Measurements from ENCODE around the gene PRDM16.

DNA sequence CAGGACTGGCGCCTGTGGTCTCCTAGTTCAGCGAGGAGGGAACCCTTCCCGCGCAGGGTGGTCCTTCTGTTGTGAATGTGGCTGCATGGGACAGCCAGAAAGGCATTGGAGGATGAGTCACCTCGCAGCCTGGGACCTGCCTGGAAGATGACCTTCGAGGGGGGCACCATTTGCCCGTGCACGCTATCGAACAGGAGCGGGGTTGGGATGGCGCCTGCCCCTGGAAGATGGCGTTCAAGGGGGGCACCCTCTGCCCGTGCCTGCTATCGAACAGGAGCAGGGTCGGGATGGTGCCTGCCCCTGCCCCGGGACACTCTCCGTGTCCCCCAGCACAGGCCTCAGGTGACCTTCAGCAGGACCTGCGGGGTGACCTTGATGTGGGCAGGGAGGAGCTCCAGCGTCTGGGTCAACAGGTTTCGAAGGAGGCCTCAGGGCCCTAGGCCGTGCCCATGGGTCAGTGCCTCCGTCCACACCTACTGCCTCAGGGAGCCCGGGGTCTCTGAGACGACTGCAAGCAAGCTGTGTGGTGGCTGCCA, 49.4 kb upstream of the PRDM16 start:
- TF ChIP-seq, protein P1, sequence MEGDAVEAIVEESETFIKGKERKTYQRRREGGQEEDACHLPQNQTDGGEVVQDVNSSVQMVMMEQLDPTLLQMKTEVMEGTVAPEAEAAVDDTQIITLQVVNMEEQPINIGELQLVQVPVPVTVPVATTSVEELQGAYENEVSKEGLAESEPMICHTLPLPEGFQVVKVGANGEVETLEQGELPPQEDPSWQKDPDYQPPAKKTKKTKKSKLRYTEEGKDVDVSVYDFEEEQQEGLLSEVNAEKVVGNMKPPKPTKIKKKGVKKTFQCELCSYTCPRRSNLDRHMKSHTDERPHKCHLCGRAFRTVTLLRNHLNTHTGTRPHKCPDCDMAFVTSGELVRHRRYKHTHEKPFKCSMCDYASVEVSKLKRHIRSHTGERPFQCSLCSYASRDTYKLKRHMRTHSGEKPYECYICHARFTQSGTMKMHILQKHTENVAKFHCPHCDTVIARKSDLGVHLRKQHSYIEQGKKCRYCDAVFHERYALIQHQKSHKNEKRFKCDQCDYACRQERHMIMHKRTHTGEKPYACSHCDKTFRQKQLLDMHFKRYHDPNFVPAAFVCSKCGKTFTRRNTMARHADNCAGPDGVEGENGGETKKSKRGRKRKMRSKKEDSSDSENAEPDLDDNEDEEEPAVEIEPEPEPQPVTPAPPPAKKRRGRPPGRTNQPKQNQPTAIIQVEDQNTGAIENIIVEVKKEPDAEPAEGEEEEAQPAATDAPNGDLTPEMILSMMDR (IDR thresholded peaks at IDR 0.05 in 2 of 3, conservative IDR thresholded peaks at IDR 0.05 in 1 of 3; ENCODE audit: borderline replicate concordance in 1 of 3, insufficient read depth in 1 of 3, low read depth in 2 of 3, low read length in 2 of 3), result no peak
- no peak for TF ChIP-seq EZH2 (IDR thresholded peaks at IDR 0.05)
- TF ChIP-seq POLR2A (IDR thresholded peaks at IDR 0.05; ENCODE audit: borderline replicate concordance, extremely low read depth, insufficient read depth, insufficient read length), result no peak
- TF ChIP-seq EGR1 (IDR thresholded peaks at IDR 0.05; ENCODE audit: low read depth), result no peak
- no peak for TF ChIP-seq SP1 (IDR thresholded peaks at IDR 0.05; ENCODE audit: low read depth)
- TF ChIP-seq, protein P2, sequence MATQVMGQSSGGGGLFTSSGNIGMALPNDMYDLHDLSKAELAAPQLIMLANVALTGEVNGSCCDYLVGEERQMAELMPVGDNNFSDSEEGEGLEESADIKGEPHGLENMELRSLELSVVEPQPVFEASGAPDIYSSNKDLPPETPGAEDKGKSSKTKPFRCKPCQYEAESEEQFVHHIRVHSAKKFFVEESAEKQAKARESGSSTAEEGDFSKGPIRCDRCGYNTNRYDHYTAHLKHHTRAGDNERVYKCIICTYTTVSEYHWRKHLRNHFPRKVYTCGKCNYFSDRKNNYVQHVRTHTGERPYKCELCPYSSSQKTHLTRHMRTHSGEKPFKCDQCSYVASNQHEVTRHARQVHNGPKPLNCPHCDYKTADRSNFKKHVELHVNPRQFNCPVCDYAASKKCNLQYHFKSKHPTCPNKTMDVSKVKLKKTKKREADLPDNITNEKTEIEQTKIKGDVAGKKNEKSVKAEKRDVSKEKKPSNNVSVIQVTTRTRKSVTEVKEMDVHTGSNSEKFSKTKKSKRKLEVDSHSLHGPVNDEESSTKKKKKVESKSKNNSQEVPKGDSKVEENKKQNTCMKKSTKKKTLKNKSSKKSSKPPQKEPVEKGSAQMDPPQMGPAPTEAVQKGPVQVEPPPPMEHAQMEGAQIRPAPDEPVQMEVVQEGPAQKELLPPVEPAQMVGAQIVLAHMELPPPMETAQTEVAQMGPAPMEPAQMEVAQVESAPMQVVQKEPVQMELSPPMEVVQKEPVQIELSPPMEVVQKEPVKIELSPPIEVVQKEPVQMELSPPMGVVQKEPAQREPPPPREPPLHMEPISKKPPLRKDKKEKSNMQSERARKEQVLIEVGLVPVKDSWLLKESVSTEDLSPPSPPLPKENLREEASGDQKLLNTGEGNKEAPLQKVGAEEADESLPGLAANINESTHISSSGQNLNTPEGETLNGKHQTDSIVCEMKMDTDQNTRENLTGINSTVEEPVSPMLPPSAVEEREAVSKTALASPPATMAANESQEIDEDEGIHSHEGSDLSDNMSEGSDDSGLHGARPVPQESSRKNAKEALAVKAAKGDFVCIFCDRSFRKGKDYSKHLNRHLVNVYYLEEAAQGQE (IDR thresholded peaks at IDR 0.05; ENCODE audit: low read depth), result no peak
- no peak for TF ChIP-seq EZH2phosphoT487 (IDR thresholded peaks at IDR 0.05; ENCODE audit: borderline replicate concordance)
- no peak for TF ChIP-seq CEBPB (IDR thresholded peaks at IDR 0.05; ENCODE audit: low read depth)
